H9 (cell line): ENCODE measurements around the gene MYLK. TPM values are rescaled to one million over a fixed set of nuclear protein-coding genes. Genes with fewer than 3 reads are reported as not detected.

Experiments
- DNase-seq: peaks from one replicate; pipeline ENCODE4 v3.0.0-alpha.2; 2017
- H2AFZ ChIP-seq: one replicate; pipeline ENCODE4 v1.6.1; 2013; ENCODE audit warnings: mild to moderate bottlenecking, low read length, control low read depth, moderate library complexity
- H2AK5ac ChIP-seq: 2 replicates; pipeline ENCODE4 v1.6.1; 2013; ENCODE audit warnings: low read length, control low read depth, mixed read lengths; ENCODE audit not compliant: insufficient read length
- H2BK120ac ChIP-seq: one replicate; pipeline ENCODE4 v1.6.1; 2013; ENCODE audit warnings: low read depth, mild to moderate bottlenecking, low read length, control low read depth, inconsistent platforms; ENCODE audit not compliant: poor library complexity, severe bottlenecking
- H2BK12ac ChIP-seq: 2 replicates; pipeline ENCODE4 v1.6.1; 2013; ENCODE audit warnings: low read length, control low read depth, mixed read lengths, low read depth; ENCODE audit not compliant: insufficient read length
- H2BK15ac ChIP-seq: 2 replicates; pipeline ENCODE4 v1.6.1; 2013; ENCODE audit warnings: low read depth, low read length, control low read depth
- H2BK20ac ChIP-seq: one replicate; pipeline ENCODE4 v1.6.1; 2013; ENCODE audit warnings: low read depth, mild to moderate bottlenecking, low read length, control low read depth, inconsistent platforms; ENCODE audit not compliant: poor library complexity, severe bottlenecking
- H2BK5ac ChIP-seq: 2 replicates; pipeline ENCODE4 v1.6.1; 2013; ENCODE audit warnings: low read length, control low read depth, mixed read lengths; ENCODE audit not compliant: insufficient read length
- H3K14ac ChIP-seq: 2 replicates; pipeline ENCODE4 v1.6.1; 2013; ENCODE audit warnings: low read length, control low read depth; ENCODE audit not compliant: insufficient read depth
- H3K18ac ChIP-seq: 2 replicates; pipeline ENCODE4 v1.6.1; 2013; ENCODE audit warnings: low read depth, mild to moderate bottlenecking, mixed read lengths, low read length, control low read depth; ENCODE audit not compliant: insufficient read length
- H3K23ac ChIP-seq: 2 replicates; pipeline ENCODE4 v1.6.1; 2013; ENCODE audit warnings: low read length, control low read depth, mixed read lengths, low read depth; ENCODE audit not compliant: insufficient read length
- H3K23me2 ChIP-seq: 2 replicates; pipeline ENCODE4 v1.6.1; 2013; ENCODE audit warnings: low read depth, mild to moderate bottlenecking, mixed read lengths, low read length, control low read depth; ENCODE audit not compliant: insufficient read length, poor library complexity, severe bottlenecking
- H3K27ac ChIP-seq: 2 replicates; pipeline ENCODE4 v1.5.1; 2013; ENCODE audit warnings: low read length, control low read depth, mixed read lengths, low read depth; ENCODE audit not compliant: insufficient read length
- H3K27me3 ChIP-seq: 2 replicates; pipeline ENCODE4 v1.6.1; 2013; ENCODE audit warnings: low read length, control low read depth, inconsistent platforms; ENCODE audit not compliant: insufficient read depth
- H3K4ac ChIP-seq: 2 replicates; pipeline ENCODE4 v1.6.1; 2013; ENCODE audit warnings: low read depth, mild to moderate bottlenecking, control low read depth, inconsistent platforms, low read length, moderate library complexity
- H3K4me1 ChIP-seq: 2 replicates; pipeline ENCODE4 v1.6.1; 2013; ENCODE audit warnings: low read length, control low read depth, inconsistent platforms; ENCODE audit not compliant: insufficient read depth
- H3K4me2 ChIP-seq: 2 replicates; pipeline ENCODE4 v1.6.1; 2013; ENCODE audit warnings: low read length, control low read depth, mixed read lengths; ENCODE audit not compliant: insufficient read length, insufficient read depth
- H3K56ac ChIP-seq: 2 replicates; pipeline ENCODE4 v1.6.1; 2013; ENCODE audit warnings: low read depth, mild to moderate bottlenecking, mixed read lengths, low read length, control low read depth; ENCODE audit not compliant: insufficient read length
- H3K79me1 ChIP-seq: 2 replicates; pipeline ENCODE4 v1.6.1; 2013; ENCODE audit warnings: low read depth, mild to moderate bottlenecking, moderate library complexity, low read length, control low read depth, inconsistent platforms; ENCODE audit not compliant: insufficient read depth, poor library complexity, severe bottlenecking
- H3K79me2 ChIP-seq: 2 replicates; pipeline ENCODE4 v1.6.1; 2013; ENCODE audit warnings: low read length, control low read depth, inconsistent platforms; ENCODE audit not compliant: insufficient read depth
- H3K9ac ChIP-seq: 2 replicates; pipeline ENCODE4 v1.6.1; 2013; ENCODE audit warnings: low read length, control low read depth, mixed read lengths; ENCODE audit not compliant: insufficient read length; ENCODE audit errors: extremely low read depth
- H3K9me3 ChIP-seq: one replicate; pipeline ENCODE4 v1.6.1; 2013; ENCODE audit warnings: low read depth, low read length, inconsistent platforms; ENCODE audit not compliant: control insufficient read depth
- H3T11ph ChIP-seq: one replicate; pipeline ENCODE4 v1.6.1; 2013; ENCODE audit warnings: mild to moderate bottlenecking, low read length, control low read depth, inconsistent platforms
- H4K20me1 ChIP-seq: one replicate; pipeline ENCODE4 v1.6.1; 2013; ENCODE audit not compliant: control insufficient read depth, insufficient read length, insufficient read depth
- H4K5ac ChIP-seq: 2 replicates; pipeline ENCODE4 v1.6.1; 2013; ENCODE audit warnings: low read depth, mild to moderate bottlenecking, mixed read lengths, low read length, control low read depth; ENCODE audit not compliant: insufficient read length
- H4K8ac ChIP-seq: replicated peaks from 2 replicates; pipeline ENCODE4 v1.6.1; 2013; ENCODE audit warnings: low read length, control low read depth, mixed read lengths, low read depth; ENCODE audit not compliant: insufficient read length
- H4K91ac ChIP-seq: 2 replicates; pipeline ENCODE4 v1.6.1; 2013; ENCODE audit warnings: low read depth, mild to moderate bottlenecking, moderate library complexity, mixed read lengths, low read length, control low read depth; ENCODE audit not compliant: insufficient read length
- H3K27ac Mint-ChIP-seq, 3 experiments: 2 replicates in 2 of 3; 3 replicates in 1 of 3; pipeline ENCODE4 v1.8.0; 2020 to 2021; ENCODE audit warnings: mixed read lengths in 3 of 3, mild to moderate bottlenecking in 1 of 3, moderate library complexity in 1 of 3
- H3K27me3 Mint-ChIP-seq: 2 replicates; pipeline ENCODE4 v1.8.0; 2021; ENCODE audit warnings: low read depth, mild to moderate bottlenecking, moderate library complexity, mixed read lengths
- H3K36me3 Mint-ChIP-seq, 3 experiments: 2 replicates in 2 of 3; 3 replicates in 1 of 3; pipeline ENCODE4 v1.8.0; 2020 to 2021; ENCODE audit warnings: low read depth in 3 of 3, mixed read lengths in 3 of 3; ENCODE audit not compliant: insufficient read depth in 1 of 3
- H3K4me1 Mint-ChIP-seq, 2 experiments: 2 replicates each; pipeline ENCODE4 v1.8.0; 2020; ENCODE audit warnings: mixed read lengths in 2 of 2
- H3K4me3 Mint-ChIP-seq, 2 experiments: 2 replicates in 1 of 2; 3 replicates in 1 of 2; pipeline ENCODE4 v1.8.0; 2020 to 2021; ENCODE audit warnings: mild to moderate bottlenecking in 2 of 2, mixed read lengths in 2 of 2, moderate library complexity in 1 of 2
- H3K9me3 Mint-ChIP-seq, 2 experiments: 2 replicates in 1 of 2; 3 replicates in 1 of 2; pipeline ENCODE4 v1.8.0; 2020; ENCODE audit warnings: mild to moderate bottlenecking in 2 of 2, mixed read lengths in 2 of 2, moderate library complexity in 1 of 2
- WGBS: extraction: QIAGEN DNeasy Blood & Tissue Kit; methylation state at CpG from one replicate; pipeline ENCODE4 v1.1.7; 2013; ENCODE audit warnings: missing lambda C conversion rate, low lambda C conversion rate, mixed read lengths; ENCODE audit not compliant: insufficient read length; ENCODE audit errors: extremely low coverage; 5-methylcytosine and 5-hydroxymethylcytosine counted together
- total RNA-seq: library from RNA; stranded (reverse); gene quantifications from 2 replicates; pipeline ENCODE4 v1.2.1, GENCODE V29; 2021
- TF ChIP-seq, protein P1 (sequence below): fragments of 200-600 bp; sonication (generic); conservative IDR thresholded peaks from 3 replicates; pipeline ENCODE4 v1.8.0; 2021; ENCODE audit warnings: antibody characterized with exemption, mild to moderate bottlenecking

MYLK gene
- total RNA-seq, 1 experiment from 2014 or later = 10.1 TPM

DNA sequence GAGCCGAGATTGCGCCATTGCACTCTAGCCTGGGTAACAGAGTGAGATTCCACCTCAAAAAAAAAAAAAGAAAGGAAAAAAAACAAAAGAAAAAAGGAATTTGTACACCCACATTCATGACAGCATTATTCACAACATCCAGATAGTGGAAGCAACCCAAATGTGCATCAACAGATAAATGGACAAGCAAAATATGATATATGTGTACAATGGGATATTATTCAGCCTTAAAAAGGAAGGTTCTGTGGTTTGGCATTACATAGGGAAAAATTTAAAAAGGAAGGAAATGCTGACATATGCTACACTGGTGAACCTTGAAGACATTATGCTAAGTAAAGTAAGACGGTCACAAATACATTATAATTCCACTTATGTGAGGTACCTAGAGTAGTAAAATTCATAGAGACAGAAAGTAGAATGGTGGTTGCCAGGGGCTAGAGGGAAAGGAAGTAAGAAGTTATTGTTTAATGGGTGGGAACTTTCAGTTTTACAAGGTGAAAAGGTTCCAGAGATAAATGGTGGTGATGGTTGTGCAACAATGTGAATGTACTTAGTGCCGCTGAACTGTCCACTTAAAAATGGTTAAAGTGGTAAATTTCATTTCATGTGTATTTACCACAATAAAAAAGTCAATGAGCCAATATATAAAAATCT lies 118.5 kb downstream of the MYLK start:
- Histone ChIP-seq H3K9me3 (no peaks in the 10 kb centered on the region), H4K8ac (no peak overlapping the region), H3K79me1 (no peaks in the 10 kb centered on the region), H4K91ac (no peak overlapping the region), H2BK12ac (no peak overlapping the region), H4K5ac (no peak overlapping the region), H2AK5ac (no peak overlapping the region), H3K14ac (no peak overlapping the region), H3T11ph (no peak overlapping the region), H3K4me1 (no peaks in the 10 kb centered on the region; the same call in 1 of the 2 replicates), H3K4me2 (no peak overlapping the region), H2BK5ac (no peak overlapping the region), H3K27me3 (no peaks in the 10 kb centered on the region), H3K4ac (no peak overlapping the region), H3K18ac (no peak overlapping the region), H3K56ac (no peak overlapping the region), H2BK120ac (no peak overlapping the region), H3K23ac (no peak overlapping the region), H3K23me2 (no peaks in the 10 kb centered on the region), H2BK15ac (no peak overlapping the region), H3K9ac (no peak overlapping the region), H4K20me1 (no peaks in the 10 kb centered on the region), H3K79me2 (no peaks in the 10 kb centered on the region), H2AFZ (no peak overlapping the region), H2BK20ac (no peak overlapping the region), H3K27ac (no peak overlapping the region)
- Mint-ChIP-seq H3K36me3 (no peaks in the 10 kb centered on the region), H3K27me3 (no peaks in the 10 kb centered on the region), H3K9me3 (no peaks in the 10 kb centered on the region), H3K4me3 (no peak overlapping the region; a peak in 1 of 5 replicates), H3K4me1 (peaks cover 12 to 13% of the 10 kb centered on the region in 2 experiments), H3K27ac (no peak overlapping the region)
- no CpG with 5 or more reads among the region's 4 CpGs for whole genome bisulfite sequencing
- TF ChIP-seq, protein P1, sequence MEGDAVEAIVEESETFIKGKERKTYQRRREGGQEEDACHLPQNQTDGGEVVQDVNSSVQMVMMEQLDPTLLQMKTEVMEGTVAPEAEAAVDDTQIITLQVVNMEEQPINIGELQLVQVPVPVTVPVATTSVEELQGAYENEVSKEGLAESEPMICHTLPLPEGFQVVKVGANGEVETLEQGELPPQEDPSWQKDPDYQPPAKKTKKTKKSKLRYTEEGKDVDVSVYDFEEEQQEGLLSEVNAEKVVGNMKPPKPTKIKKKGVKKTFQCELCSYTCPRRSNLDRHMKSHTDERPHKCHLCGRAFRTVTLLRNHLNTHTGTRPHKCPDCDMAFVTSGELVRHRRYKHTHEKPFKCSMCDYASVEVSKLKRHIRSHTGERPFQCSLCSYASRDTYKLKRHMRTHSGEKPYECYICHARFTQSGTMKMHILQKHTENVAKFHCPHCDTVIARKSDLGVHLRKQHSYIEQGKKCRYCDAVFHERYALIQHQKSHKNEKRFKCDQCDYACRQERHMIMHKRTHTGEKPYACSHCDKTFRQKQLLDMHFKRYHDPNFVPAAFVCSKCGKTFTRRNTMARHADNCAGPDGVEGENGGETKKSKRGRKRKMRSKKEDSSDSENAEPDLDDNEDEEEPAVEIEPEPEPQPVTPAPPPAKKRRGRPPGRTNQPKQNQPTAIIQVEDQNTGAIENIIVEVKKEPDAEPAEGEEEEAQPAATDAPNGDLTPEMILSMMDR = no peak
- no peak for DNase-seq
